Stimulated activated naive CD8-positive, alpha-beta T cell treated with anti-CD3 and anti-CD28 coated beads, Interleukin-15, Interleukin-2, amounts not matched to agents 100 ng/mL and 50 ng/mL, for 24 hours (primary cell): ENCODE results near the gene USP34.
A peak's percentile ranks its signal among the peaks of the same experiment; 100 is the strongest.

Source experiments
- H3K27ac Mint-ChIP-seq: one replicate; pipeline ENCODE4 v1.8.0; 2021; ENCODE audit warnings: mild to moderate bottlenecking, mixed read lengths
- H3K27me3 Mint-ChIP-seq: one replicate; pipeline ENCODE4 v1.8.0; 2021; ENCODE audit warnings: mixed read lengths
- H3K36me3 Mint-ChIP-seq: one replicate; pipeline ENCODE4 v1.8.0; 2021; ENCODE audit warnings: low read depth, mixed read lengths
- H3K4me1 Mint-ChIP-seq: one replicate; pipeline ENCODE4 v1.8.0; 2021; ENCODE audit warnings: low read depth, mixed read lengths
- H3K4me3 Mint-ChIP-seq: one replicate; pipeline ENCODE4 v1.8.0; 2021; ENCODE audit warnings: mild to moderate bottlenecking, mixed read lengths
- H3K9me3 Mint-ChIP-seq: one replicate; pipeline ENCODE4 v1.8.0; 2021; ENCODE audit warnings: mixed read lengths

The USP34 gene

GRCh38 chr2:61288070-61288841 lies 182.6 kb downstream of the USP34 start:
- Mint-ChIP-seq H3K27me3 (no peaks in the 10 kb centered on the region), H3K27ac (peak overlapping the region; percentile 29), H3K9me3 (no peaks in the 10 kb centered on the region), H3K36me3 (peaks cover 38% of the 10 kb centered on the region), H3K4me3 (no peak overlapping the region), H3K4me1 (peaks cover 9% of the 10 kb centered on the region)

DNA sequence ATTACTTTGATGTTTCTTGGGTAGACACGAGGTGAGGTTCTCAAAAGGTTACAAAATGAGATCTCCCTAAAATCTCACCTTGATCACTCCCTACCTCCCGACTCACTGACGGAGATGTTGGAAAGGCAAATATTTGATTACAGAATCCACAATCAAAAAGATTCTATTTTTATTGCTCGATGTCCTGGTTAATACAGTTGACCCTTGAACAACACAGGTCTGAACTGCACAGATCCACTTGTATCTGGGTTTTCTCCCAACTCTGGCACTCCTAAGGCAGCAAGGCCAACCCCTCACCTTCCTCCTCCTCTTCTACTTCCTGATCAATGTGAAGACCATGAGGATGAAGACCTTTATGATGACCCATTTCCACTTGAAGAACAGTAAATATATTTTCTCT lies 183.6 kb downstream of the USP34 start:
- no peak overlapping the region for H3K27ac Mint-ChIP-seq
- no peaks in the 10 kb centered on the region for H3K27me3 Mint-ChIP-seq
- H3K36me3 Mint-ChIP-seq, result peaks cover 38% of the 10 kb centered on the region
- H3K4me3 Mint-ChIP-seq, result no peak overlapping the region
- H3K4me1 Mint-ChIP-seq, result peaks cover 9% of the 10 kb centered on the region
- H3K9me3 Mint-ChIP-seq, result no peaks in the 10 kb centered on the region

DNA sequence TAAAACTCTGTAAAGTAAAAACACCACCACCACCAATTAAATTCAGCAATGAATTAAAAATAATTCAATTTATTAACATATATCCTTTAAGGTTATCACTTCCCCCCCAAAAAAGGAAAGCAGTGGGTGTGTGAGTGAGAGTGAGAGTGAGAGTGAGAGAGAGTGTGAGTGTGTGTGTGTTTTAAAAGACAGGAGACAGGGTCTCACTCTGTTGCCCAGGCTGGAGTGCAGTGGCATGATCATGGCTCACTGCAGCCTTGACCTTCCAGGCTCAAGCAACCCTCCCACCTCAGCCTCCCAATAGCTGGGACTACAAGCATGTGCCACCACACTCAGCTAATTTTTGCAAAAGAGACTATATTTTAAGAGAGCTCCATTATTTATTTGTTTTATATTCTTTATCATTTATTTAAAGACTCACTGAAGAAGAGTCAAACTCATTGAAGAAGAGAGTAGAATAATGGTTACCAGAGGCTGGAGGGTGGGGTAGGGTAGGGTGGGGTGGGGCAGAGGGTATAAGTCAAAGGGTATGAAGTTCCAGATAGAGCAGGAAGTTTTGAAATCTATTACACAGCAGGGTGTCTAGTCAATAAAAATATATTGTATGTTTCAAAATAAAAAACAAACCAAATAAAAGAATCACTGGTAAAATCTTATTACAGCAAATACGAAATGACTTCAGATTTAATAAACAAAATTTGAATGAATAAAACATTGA lies 187.3 kb downstream of the USP34 start:
- Mint-ChIP-seq H3K27me3 (no peaks in the 10 kb centered on the region), H3K27ac (no peak overlapping the region), H3K36me3 (peaks cover 38% of the 10 kb centered on the region), H3K4me1 (no peaks in the 10 kb centered on the region), H3K9me3 (no peaks in the 10 kb centered on the region), H3K4me3 (no peak overlapping the region)

- no peaks in the 10 kb centered on the region for H3K27me3 Mint-ChIP-seq
- no peak overlapping the region for H3K27ac Mint-ChIP-seq
- no peaks in the 10 kb centered on the region for H3K4me1 Mint-ChIP-seq
- H3K36me3 Mint-ChIP-seq, result peaks cover 40% of the 10 kb centered on the region
- H3K9me3 Mint-ChIP-seq, result no peaks in the 10 kb centered on the region
- H3K4me3 Mint-ChIP-seq, result no peak overlapping the region
Measured at GRCh38 chr2:61282104-61282590, 188.7 kb downstream of the USP34 start.

DNA sequence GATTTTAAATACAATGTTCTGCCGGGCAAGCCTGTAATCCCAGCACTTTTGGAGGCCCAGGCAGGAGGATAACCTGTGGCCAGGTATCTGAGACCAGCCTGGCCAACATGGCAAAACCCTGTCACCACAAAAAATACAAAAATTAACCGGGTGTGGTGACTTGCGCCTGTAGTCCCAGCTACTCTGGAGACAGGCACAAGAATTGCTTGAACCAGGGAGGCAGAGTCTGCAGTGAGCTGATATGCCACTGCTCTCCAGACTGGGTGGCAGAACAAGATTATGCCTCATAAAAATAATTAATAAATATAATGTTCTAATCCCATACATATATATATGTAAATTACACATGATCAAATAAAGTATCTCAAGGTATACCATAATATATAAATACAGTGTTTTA lies 189.6 kb downstream of the USP34 start:
- peaks cover 41% of the 10 kb centered on the region for H3K36me3 Mint-ChIP-seq
- no peaks in the 10 kb centered on the region for H3K4me1 Mint-ChIP-seq
- no peak overlapping the region for H3K27ac Mint-ChIP-seq
- no peaks in the 10 kb centered on the region for H3K9me3 Mint-ChIP-seq
- H3K4me3 Mint-ChIP-seq, result no peak overlapping the region
- H3K27me3 Mint-ChIP-seq, result no peaks in the 10 kb centered on the region

GRCh38 chr2:61277756-61278155 lies 193.1 kb downstream of the USP34 start:
- H3K9me3 Mint-ChIP-seq, result no peaks in the 10 kb centered on the region
- no peak overlapping the region for H3K4me3 Mint-ChIP-seq
- H3K4me1 Mint-ChIP-seq, result peaks cover 5% of the 10 kb centered on the region
- peaks cover 52% of the 10 kb centered on the region for H3K36me3 Mint-ChIP-seq
- no peaks in the 10 kb centered on the region for H3K27me3 Mint-ChIP-seq
- H3K27ac Mint-ChIP-seq, result peak overlapping the region; percentile 74

GRCh38 chr2:61275575-61276184 lies 195.2 kb downstream of the USP34 start:
- no peaks in the 10 kb centered on the region for H3K9me3 Mint-ChIP-seq
- H3K27me3 Mint-ChIP-seq, result no peaks in the 10 kb centered on the region
- peaks cover 11% of the 10 kb centered on the region for H3K4me1 Mint-ChIP-seq
- H3K36me3 Mint-ChIP-seq, result peaks cover 54% of the 10 kb centered on the region
- H3K27ac Mint-ChIP-seq, result no peak overlapping the region
- H3K4me3 Mint-ChIP-seq, result no peak overlapping the region

GRCh38 chr2:61272421-61273070 lies 198.3 kb downstream of the USP34 start:
- peak overlapping the region; percentile 36 for H3K27ac Mint-ChIP-seq
- H3K4me1 Mint-ChIP-seq, result peaks cover 11% of the 10 kb centered on the region
- no peak overlapping the region for H3K4me3 Mint-ChIP-seq
- no peaks in the 10 kb centered on the region for H3K27me3 Mint-ChIP-seq
- peaks cover 41% of the 10 kb centered on the region for H3K36me3 Mint-ChIP-seq
- no peaks in the 10 kb centered on the region for H3K9me3 Mint-ChIP-seq

DNA sequence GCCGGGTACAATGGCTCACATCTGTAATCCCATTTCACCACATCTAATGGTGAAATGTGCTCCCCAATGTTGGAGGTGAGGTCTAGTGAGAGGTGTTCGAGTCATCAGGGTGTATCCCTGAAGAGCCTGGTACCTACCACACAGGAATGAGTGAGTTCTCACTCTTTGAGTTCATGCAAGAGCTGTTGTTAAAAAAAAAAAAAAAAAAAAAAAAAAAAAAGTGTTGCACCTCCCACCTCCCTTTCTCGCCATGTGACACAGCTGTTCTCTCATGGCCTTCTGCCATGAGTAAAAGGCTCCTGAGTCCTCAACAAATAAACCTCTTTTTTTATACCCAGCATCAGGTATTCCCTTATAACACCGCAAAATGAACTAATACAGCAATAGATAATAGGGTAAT lies 202.6 kb downstream of the USP34 start:
- H3K9me3 Mint-ChIP-seq, result no peaks in the 10 kb centered on the region
- no peak overlapping the region for H3K4me3 Mint-ChIP-seq
- peaks cover 49% of the 10 kb centered on the region for H3K36me3 Mint-ChIP-seq
- no peak overlapping the region for H3K27ac Mint-ChIP-seq
- no peaks in the 10 kb centered on the region for H3K27me3 Mint-ChIP-seq
- peaks cover 11% of the 10 kb centered on the region for H3K4me1 Mint-ChIP-seq

DNA sequence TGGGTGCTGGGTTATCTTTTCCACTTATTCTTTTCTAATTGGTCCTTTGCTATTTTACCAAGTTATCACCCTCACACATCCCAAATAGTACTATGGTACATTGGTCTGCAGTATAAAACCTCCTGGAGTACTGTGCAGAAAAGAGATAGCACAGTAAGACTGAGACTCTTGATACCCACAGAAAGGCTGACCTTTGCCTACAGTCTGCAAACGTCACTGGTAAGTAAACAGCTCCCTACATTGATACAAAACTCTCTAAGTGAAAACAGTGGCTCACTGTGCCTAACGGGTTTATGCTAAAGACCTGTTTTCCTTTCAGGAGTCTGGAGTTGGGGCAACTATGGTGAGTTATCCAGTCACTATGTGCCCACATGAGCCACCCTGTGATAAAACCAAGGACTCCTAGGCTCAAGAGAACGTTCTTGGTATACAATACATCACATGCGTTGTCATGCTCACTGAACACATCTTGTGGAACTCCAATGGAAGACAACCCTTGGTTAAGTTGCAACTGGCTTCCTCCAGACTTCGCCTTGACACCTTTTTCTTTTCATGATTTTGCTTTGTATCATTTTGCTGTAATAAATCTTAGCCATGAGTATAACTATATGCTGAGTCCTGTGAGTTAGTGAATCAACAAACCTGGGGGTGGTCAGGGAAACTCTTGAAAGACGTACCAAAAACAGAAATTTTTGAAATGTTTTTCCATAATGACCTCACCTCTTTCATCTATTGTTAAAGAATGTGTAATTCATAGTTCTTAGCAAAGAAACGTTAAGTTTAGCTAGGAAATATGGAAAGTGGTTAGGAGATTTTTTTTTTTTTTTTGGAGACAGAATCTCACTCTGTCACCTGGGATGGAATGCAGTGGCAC lies 204.0 kb downstream of the USP34 start:
- no peaks in the 10 kb centered on the region for H3K27me3 Mint-ChIP-seq
- no peaks in the 10 kb centered on the region for H3K4me1 Mint-ChIP-seq
- no peak overlapping the region for H3K4me3 Mint-ChIP-seq
- peaks cover 51% of the 10 kb centered on the region for H3K36me3 Mint-ChIP-seq
- no peaks in the 10 kb centered on the region for H3K9me3 Mint-ChIP-seq
- H3K27ac Mint-ChIP-seq, result no peak overlapping the region

- Mint-ChIP-seq H3K9me3 (no peaks in the 10 kb centered on the region), H3K4me3 (no peak overlapping the region), H3K36me3 (peaks cover 60% of the 10 kb centered on the region), H3K27me3 (no peaks in the 10 kb centered on the region), H3K4me1 (no peaks in the 10 kb centered on the region), H3K27ac (no peak overlapping the region)
Measured at GRCh38 chr2:61263830-61264229, 207.1 kb downstream of the USP34 start.

DNA sequence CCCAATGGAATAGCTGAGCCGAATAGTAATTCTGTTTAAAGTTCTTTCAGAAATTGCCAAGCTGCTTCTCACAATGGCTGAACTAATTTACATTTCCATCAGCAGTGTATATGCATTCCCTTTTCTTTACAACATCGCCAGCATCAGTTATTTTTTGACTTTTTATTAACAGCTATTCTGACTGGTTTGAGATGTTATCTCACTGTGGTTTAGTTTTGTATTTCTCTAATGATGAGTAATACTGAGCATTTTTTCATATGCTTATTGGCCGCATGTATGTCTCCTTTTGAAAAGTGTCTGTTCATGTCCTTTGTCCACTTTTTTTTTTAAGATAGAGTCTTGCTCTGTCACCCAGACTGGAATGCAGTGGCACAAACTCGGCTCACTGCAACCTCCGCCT lies 208.2 kb downstream of the USP34 start:
- no peaks in the 10 kb centered on the region for H3K9me3 Mint-ChIP-seq
- H3K4me3 Mint-ChIP-seq, result no peak overlapping the region
- H3K27me3 Mint-ChIP-seq, result no peaks in the 10 kb centered on the region
- peaks cover 65% of the 10 kb centered on the region for H3K36me3 Mint-ChIP-seq
- no peaks in the 10 kb centered on the region for H3K4me1 Mint-ChIP-seq
- H3K27ac Mint-ChIP-seq, result peak overlapping the region; percentile 16

- peaks cover 9% of the 10 kb centered on the region for H3K4me1 Mint-ChIP-seq
- H3K9me3 Mint-ChIP-seq, result no peaks in the 10 kb centered on the region
- peaks cover 66% of the 10 kb centered on the region for H3K36me3 Mint-ChIP-seq
- no peak overlapping the region for H3K4me3 Mint-ChIP-seq
- no peaks in the 10 kb centered on the region for H3K27me3 Mint-ChIP-seq
- no peak overlapping the region for H3K27ac Mint-ChIP-seq
Measured at GRCh38 chr2:61257446-61257845, 213.4 kb downstream of the USP34 start.
